ENCODE measurements around the gene ZNF280D. TPM values are rescaled to one million over a fixed set of nuclear protein-coding genes. Genes with fewer than 3 reads are reported as not detected.

Gene ZNF280D
- total RNA-seq, 1 donor from 2014 or later, result 12.5 TPM

DNA sequence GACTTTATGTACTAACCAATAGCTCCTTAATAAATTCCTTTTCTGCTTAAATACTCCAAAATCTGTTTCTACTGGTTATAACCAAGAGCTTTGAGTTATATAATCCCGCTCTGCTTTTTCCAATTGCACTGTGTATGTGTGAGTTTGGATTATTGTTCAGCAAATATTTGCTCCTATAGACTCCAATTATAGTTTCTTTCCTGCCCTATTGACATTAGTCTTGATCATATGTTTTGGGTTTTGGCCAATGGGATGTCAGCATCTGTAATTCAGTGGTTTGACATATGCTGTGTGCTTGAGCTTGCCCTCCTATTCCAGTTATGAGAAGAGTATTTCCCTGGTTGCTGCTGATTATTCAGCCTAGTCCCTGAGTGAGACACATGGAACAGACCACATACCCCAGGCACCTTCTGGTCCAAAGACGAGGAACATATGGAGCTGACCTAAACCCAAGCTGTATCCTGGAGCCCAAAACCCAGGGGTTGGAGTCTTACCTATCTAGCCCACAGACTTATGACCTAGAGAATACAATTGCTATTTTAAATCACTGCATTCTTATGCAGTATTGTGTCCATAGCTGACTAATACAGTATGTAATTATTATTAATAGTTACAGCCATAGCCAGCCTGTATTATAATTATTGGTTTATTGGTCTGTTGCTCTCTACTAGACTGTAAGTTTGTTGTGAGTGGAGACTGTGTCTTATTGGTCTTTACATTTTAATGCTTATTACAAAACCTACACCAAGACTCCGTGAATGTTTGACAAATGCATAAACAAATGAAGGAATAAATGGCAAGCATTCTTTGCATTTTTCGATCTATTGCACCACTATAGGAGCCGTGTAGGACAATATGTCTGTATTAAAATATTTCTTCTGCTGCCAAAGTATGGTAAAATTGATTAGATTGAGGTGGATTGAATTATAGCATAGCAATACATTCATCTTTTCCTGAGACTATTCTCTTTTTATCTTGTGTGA, 11.7 kb upstream of the ZNF280D start:
- DNase-seq (ENCODE audit: low spot score), result no peak
- Mint-ChIP-seq H3K4me3 (ENCODE audit: unreplicated experiment) (no peak overlapping the region), H3K4me1 (ENCODE audit: low read depth) (peaks cover 6% of the 10 kb centered on the region), H3K36me3 (ENCODE audit: low read depth) (no peaks in the 10 kb centered on the region), H3K27me3 (ENCODE audit: low read depth) (no peaks in the 10 kb centered on the region), H3K9me3 (ENCODE audit: low read depth) (peaks cover 2% of the 10 kb centered on the region), H3K27ac (ENCODE audit: unreplicated experiment) (peak overlapping the region; percentile 8)
- TF ChIP-seq, protein P1, sequence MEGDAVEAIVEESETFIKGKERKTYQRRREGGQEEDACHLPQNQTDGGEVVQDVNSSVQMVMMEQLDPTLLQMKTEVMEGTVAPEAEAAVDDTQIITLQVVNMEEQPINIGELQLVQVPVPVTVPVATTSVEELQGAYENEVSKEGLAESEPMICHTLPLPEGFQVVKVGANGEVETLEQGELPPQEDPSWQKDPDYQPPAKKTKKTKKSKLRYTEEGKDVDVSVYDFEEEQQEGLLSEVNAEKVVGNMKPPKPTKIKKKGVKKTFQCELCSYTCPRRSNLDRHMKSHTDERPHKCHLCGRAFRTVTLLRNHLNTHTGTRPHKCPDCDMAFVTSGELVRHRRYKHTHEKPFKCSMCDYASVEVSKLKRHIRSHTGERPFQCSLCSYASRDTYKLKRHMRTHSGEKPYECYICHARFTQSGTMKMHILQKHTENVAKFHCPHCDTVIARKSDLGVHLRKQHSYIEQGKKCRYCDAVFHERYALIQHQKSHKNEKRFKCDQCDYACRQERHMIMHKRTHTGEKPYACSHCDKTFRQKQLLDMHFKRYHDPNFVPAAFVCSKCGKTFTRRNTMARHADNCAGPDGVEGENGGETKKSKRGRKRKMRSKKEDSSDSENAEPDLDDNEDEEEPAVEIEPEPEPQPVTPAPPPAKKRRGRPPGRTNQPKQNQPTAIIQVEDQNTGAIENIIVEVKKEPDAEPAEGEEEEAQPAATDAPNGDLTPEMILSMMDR (IDR thresholded peaks at IDR 0.05), result no peak

DNA sequence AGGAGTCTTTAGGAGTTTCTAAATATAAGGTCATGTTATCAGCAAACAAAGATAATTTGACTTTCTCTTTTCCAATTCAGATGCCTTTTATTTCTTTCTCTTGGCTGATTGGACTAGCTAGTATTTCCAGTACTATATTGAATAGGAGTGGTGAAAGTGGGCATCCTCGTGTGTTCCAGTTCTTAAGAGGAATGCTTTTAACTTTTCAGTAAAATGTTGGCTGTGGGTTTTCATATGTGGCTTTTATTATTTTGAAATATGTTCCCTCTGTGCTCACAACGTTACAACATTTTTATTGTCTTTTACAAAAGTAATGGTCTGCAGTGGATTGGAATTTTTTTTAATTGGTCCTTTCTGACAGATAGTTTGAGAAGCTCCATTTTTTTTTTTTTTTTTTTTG, 8.2 kb upstream of the ZNF280D start:
- no peak for DNase-seq (ENCODE audit: low spot score)

DNA sequence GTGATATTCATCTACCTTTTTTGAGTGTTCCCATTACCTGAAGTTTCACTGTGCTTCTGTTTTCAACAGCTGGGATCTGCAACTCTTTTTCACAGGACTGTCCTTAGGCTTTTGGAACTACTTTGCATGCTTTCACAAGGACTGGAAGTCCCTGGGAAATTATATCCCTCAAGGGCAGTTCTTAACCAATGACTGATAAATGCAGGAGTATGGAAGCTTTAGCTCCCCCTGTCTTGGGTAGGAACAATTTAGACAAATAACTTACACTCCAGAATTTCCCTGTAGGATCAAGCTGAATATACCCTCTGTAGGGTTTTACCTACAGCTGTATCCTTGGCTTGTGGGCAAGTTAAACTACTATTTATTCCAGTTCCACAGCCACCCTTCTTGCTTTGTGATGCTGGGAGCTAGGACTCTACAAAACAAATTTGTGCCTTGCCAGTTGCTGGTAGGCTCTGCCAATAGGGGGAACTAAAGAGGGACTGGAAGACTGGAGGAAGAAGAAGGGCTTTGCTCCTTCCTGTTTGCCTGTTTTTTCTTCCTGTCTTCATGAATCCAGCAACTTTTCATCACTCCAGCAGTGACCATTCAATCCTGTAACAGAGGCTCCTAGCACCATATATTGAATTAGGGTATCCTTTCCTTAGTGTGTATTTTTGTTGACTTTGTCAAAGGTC, 6.8 kb upstream of the ZNF280D start:
- Mint-ChIP-seq H3K27ac (ENCODE audit: unreplicated experiment) (no peak overlapping the region), H3K9me3 (ENCODE audit: low read depth) (no peaks in the 10 kb centered on the region), H3K27me3 (ENCODE audit: low read depth) (no peaks in the 10 kb centered on the region), H3K4me1 (ENCODE audit: low read depth) (no peaks in the 10 kb centered on the region), H3K4me3 (ENCODE audit: unreplicated experiment) (no peak overlapping the region), H3K36me3 (ENCODE audit: low read depth) (no peaks in the 10 kb centered on the region)
- TF ChIP-seq, protein P1 (IDR thresholded peaks at IDR 0.05), result no peak
- DNase-seq (ENCODE audit: low spot score), result no peak

More for the DNA sequence above, 8.2 kb upstream of the ZNF280D start:
- no peaks in the 10 kb centered on the region for H3K9me3 Mint-ChIP-seq (ENCODE audit: low read depth)
- H3K4me3 Mint-ChIP-seq (ENCODE audit: unreplicated experiment), result no peak overlapping the region
- TF ChIP-seq, protein P1 (IDR thresholded peaks at IDR 0.05), result no peak
- no peak overlapping the region for H3K27ac Mint-ChIP-seq (ENCODE audit: unreplicated experiment)
- no peaks in the 10 kb centered on the region for H3K27me3 Mint-ChIP-seq (ENCODE audit: low read depth)
- H3K36me3 Mint-ChIP-seq (ENCODE audit: low read depth), result no peaks in the 10 kb centered on the region
- peaks cover 6% of the 10 kb centered on the region for H3K4me1 Mint-ChIP-seq (ENCODE audit: low read depth)

DNA sequence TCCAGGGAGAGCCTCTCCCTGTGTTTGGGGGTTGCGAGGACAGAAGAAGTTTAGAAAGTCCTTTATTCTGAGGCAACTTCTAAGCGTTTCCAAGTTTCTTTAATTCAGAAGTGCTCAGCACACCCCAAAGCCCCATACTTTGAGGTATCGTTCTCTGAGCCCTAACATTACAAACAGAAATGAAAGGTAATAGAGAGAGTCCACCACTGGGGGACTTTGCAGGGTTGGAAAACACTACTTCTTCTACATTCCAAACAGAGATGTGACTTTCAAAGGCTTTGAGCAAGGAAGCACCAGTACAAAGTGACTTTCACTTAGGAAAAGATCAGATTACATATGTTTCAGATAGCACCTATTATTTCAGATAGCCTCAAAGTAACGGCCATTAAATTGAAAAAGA, 6.2 kb upstream of the ZNF280D start:
- H3K36me3 Mint-ChIP-seq (ENCODE audit: low read depth), result no peaks in the 10 kb centered on the region
- no peaks in the 10 kb centered on the region for H3K9me3 Mint-ChIP-seq (ENCODE audit: low read depth)
- no peak for DNase-seq (ENCODE audit: low spot score)
- no peaks in the 10 kb centered on the region for H3K4me1 Mint-ChIP-seq (ENCODE audit: low read depth)
- no peak overlapping the region for H3K4me3 Mint-ChIP-seq (ENCODE audit: unreplicated experiment)
- TF ChIP-seq, protein P1 (IDR thresholded peaks at IDR 0.05), result no peak
- no peak overlapping the region for H3K27ac Mint-ChIP-seq (ENCODE audit: unreplicated experiment)
- no peaks in the 10 kb centered on the region for H3K27me3 Mint-ChIP-seq (ENCODE audit: low read depth)

DNA sequence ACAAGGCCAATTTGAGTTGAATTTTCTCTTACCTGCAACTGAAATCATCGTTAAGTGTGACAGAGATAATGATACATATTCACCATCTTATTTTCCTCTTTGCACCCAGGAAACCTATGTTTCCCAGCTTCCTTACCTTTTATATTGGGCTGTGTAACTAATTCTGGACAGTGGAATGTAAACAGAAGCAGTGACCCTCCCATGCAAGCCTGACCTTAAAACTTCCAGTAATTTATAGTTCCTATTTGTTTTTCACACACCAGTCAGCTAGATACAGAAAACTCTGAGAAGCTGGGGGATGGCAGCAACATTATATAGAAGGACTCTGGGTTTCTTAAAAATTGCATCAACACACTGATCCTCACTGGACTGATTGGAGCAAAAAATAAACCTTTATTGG, 4.5 kb upstream of the ZNF280D start:
- Mint-ChIP-seq H3K4me3 (ENCODE audit: unreplicated experiment) (no peak overlapping the region), H3K9me3 (ENCODE audit: low read depth) (no peaks in the 10 kb centered on the region), H3K27me3 (ENCODE audit: low read depth) (no peaks in the 10 kb centered on the region)

More for the DNA sequence above, 4.5 kb upstream of the ZNF280D start:
- Mint-ChIP-seq H3K36me3 (ENCODE audit: low read depth) (no peaks in the 10 kb centered on the region), H3K27ac (ENCODE audit: unreplicated experiment) (no peak overlapping the region), H3K4me1 (ENCODE audit: low read depth) (no peaks in the 10 kb centered on the region)
- TF ChIP-seq, protein P1 (IDR thresholded peaks at IDR 0.05), result no peak
- no peak for DNase-seq (ENCODE audit: low spot score)

Measured in chondrocyte (in vitro differentiated cells).